BE2C (cell line): ENCODE data around the gene TAC1. TPM values are rescaled to one million over a fixed set of nuclear protein-coding genes. Genes with fewer than 3 reads are reported as not detected.

Experiments
- DNase-seq: peaks from one replicate; pipeline ENCODE4 v3.0.0-alpha.2; 2020
- H3K27me3 ChIP-seq: fragments of 250-450 bp; sonication (Bioruptor Pico); 2 replicates; pipeline ENCODE4 v1.5.1; 2020; ENCODE audit warnings: mild to moderate bottlenecking
- H3K36me3 ChIP-seq: fragments of 250-450 bp; sonication (Bioruptor Pico); 2 replicates; pipeline ENCODE4 v1.5.1; 2020; ENCODE audit warnings: mild to moderate bottlenecking
- H3K4me1 ChIP-seq: fragments of 250-450 bp; sonication (Bioruptor Pico); 2 replicates; pipeline ENCODE4 v1.5.1; 2020
- H3K4me3 ChIP-seq: 2 replicates; pipeline ENCODE4 v1.5.1; 2011; ENCODE audit warnings: low read depth, low read length
- H3K9me3 ChIP-seq: fragments of 250-450 bp; sonication (Bioruptor Pico); 2 replicates; pipeline ENCODE4 v1.5.1; 2020
- CTCF ChIP-seq: IDR thresholded peaks from 2 replicates; pipeline ENCODE4 v1.5.1; 2012; ENCODE audit warnings: mild to moderate bottlenecking, low read depth, low read length
- polyA plus RNA-seq: library from polyadenylated mRNA; unstranded; fragments of >200 nt; gene quantifications from one replicate; pipeline ENCODE4 v1.2.1, GENCODE V29; 2012; ENCODE audit warnings: low read depth, missing spikeins; ENCODE audit not compliant: insufficient read length, insufficient read depth

TAC1 gene
- polyA plus RNA-seq: not detected

GRCh38 chr7:97731736-97732564, at the start of gene TAC1:
Gene TAC1 (plus strand): TSS chr7:97732086. CDS start chr7:97732613, 527 bp downstream.
- TF ChIP-seq CTCF: no peak
- Histone ChIP-seq H3K36me3 (no peaks in the 10 kb centered on the region), H3K9me3 (no peaks in the 10 kb centered on the region), H3K27me3 (peaks cover 52% of the 10 kb centered on the region), H3K4me1 (no peaks in the 10 kb centered on the region), H3K4me3 (no peak within 1 kb of the TSS)
- DNase-seq: no peak

GRCh38 chr7:97685952-97686351, 45.9 kb upstream of the TAC1 start:
- DNase-seq: no peak
- Histone ChIP-seq H3K9me3 (no peaks in the 10 kb centered on the region), H3K36me3 (no peaks in the 10 kb centered on the region), H3K4me1 (no peaks in the 10 kb centered on the region), H3K4me3 (no peak overlapping the region), H3K27me3 (no peaks in the 10 kb centered on the region)
- TF ChIP-seq CTCF: no peak

GRCh38 chr7:97693586-97693985, 38.3 kb upstream of the TAC1 start:
- no peaks in the 10 kb centered on the region for H3K9me3 ChIP-seq
- no peaks in the 10 kb centered on the region for H3K4me1 ChIP-seq
- H3K27me3 ChIP-seq: no peaks in the 10 kb centered on the region
- H3K4me3 ChIP-seq: no peak overlapping the region
- no peaks in the 10 kb centered on the region for H3K36me3 ChIP-seq
- no peak for DNase-seq
- no peak for TF ChIP-seq CTCF

GRCh38 chr7:97694355-97694754, 37.5 kb upstream of the TAC1 start:
- no peaks in the 10 kb centered on the region for H3K9me3 ChIP-seq
- H3K36me3 ChIP-seq: no peaks in the 10 kb centered on the region
- H3K4me3 ChIP-seq: no peak overlapping the region
- no peaks in the 10 kb centered on the region for H3K4me1 ChIP-seq
- TF ChIP-seq CTCF: no peak
- H3K27me3 ChIP-seq: no peaks in the 10 kb centered on the region
- DNase-seq: no peak

- Histone ChIP-seq H3K4me3 (no peak overlapping the region), H3K4me1 (no peaks in the 10 kb centered on the region), H3K27me3 (no peaks in the 10 kb centered on the region), H3K36me3 (no peaks in the 10 kb centered on the region), H3K9me3 (no peaks in the 10 kb centered on the region)
- no peak for TF ChIP-seq CTCF
- no peak for DNase-seq
These were observed 34.5 kb upstream of the TAC1 start for GRCh38 chr7:97697396-97697795.

- no peak for TF ChIP-seq CTCF
These were observed 9.5 kb upstream of the TAC1 start for GRCh38 chr7:97722386-97722785.

More at GRCh38 chr7:97722386-97722785, 9.5 kb upstream of the TAC1 start:
- H3K9me3 ChIP-seq: no peaks in the 10 kb centered on the region
- no peaks in the 10 kb centered on the region for H3K4me1 ChIP-seq
- DNase-seq: no peak
- no peaks in the 10 kb centered on the region for H3K27me3 ChIP-seq
- no peaks in the 10 kb centered on the region for H3K36me3 ChIP-seq
- H3K4me3 ChIP-seq: no peak overlapping the region
